ENCODE results near the gene TYMS. TPM values are rescaled to one million over a fixed set of nuclear protein-coding genes. Genes with fewer than 3 reads are reported as not detected.

The TYMS gene
- polyA plus RNA-seq, 3 donors from 2014 or later, result 12.6 to 16.9 (median 14.5) TPM

- no peak for DNase-seq
- Mint-ChIP-seq H3K36me3 (peaks cover 8 to 26% (median 24%) of the 10 kb centered on the region in 3 donors), H3K4me1 (peaks cover 9% of the 10 kb centered on the region in 2 donors), H3K27ac (peak overlapping the region in 2 of 6 donors; percentile 11 to 45), H3K27me3 (ENCODE audit: low read depth in 3 of 3) (peaks cover 0 to 3% (median 0%) of the 10 kb centered on the region in 3 donors), H3K9me3 (no peaks in the 10 kb centered on the region), H3K4me3 (no peak overlapping the region)
Measured at GRCh38 chr18:686339-687111, 29.1 kb downstream of the TYMS start.

- Mint-ChIP-seq H3K4me3 (no peak overlapping the region), H3K27ac (no peak overlapping the region), H3K36me3 (peaks cover 3 to 20% (median 19%) of the 10 kb centered on the region in 3 donors), H3K9me3 (no peaks in the 10 kb centered on the region), H3K4me1 (peaks cover 0 to 2% of the 10 kb centered on the region in 2 donors), H3K27me3 (ENCODE audit: low read depth in 3 of 3) (peaks cover 0 to 2% (median 0%) of the 10 kb centered on the region in 3 donors)
- no peak for DNase-seq
Measured at GRCh38 chr18:688323-688722, 30.9 kb downstream of the TYMS start.

GRCh38 chr18:692824-693223 is 35.4 kb downstream of the TYMS start:
- Mint-ChIP-seq H3K27me3 (ENCODE audit: low read depth in 3 of 3) (peaks cover 0 to 2% (median 0%) of the 10 kb centered on the region in 3 donors), H3K4me3 (no peak overlapping the region), H3K27ac (peak overlapping the region in 1 of 6 donors; percentile 27), H3K4me1 (peaks cover 0 to 2% of the 10 kb centered on the region in 2 donors), H3K36me3 (peaks cover 0 to 17% (median 0%) of the 10 kb centered on the region in 3 donors), H3K9me3 (no peaks in the 10 kb centered on the region)
- no peak for DNase-seq

GRCh38 chr18:693466-694187 is 36.2 kb downstream of the TYMS start:
- Mint-ChIP-seq H3K27ac (peak overlapping the region in 2 of 6 donors; percentile 27 to 40), H3K4me3 (no peak overlapping the region), H3K36me3 (peaks cover 0 to 17% (median 0%) of the 10 kb centered on the region in 3 donors), H3K4me1 (peaks cover 0 to 2% of the 10 kb centered on the region in 2 donors), H3K27me3 (ENCODE audit: low read depth in 3 of 3) (peaks cover 0 to 2% (median 0%) of the 10 kb centered on the region in 3 donors), H3K9me3 (no peaks in the 10 kb centered on the region)
- DNase-seq, result no peak

GRCh38 chr18:697012-697411 is 39.6 kb downstream of the TYMS start:
- no peak for DNase-seq
- peaks cover 0 to 13% (median 4%) of the 10 kb centered on the region in 3 donors for H3K36me3 Mint-ChIP-seq
- peaks cover 0 to under 1% of the 10 kb centered on the region in 2 donors for H3K4me1 Mint-ChIP-seq
- H3K9me3 Mint-ChIP-seq, result no peaks in the 10 kb centered on the region
- H3K27me3 Mint-ChIP-seq (ENCODE audit: low read depth in 3 of 3), result no peaks in the 10 kb centered on the region
- peak overlapping the region in 1 of 6 donors; percentile 20 for H3K27ac Mint-ChIP-seq
- no peak overlapping the region for H3K4me3 Mint-ChIP-seq

- no peak overlapping the region for H3K4me3 Mint-ChIP-seq
- H3K27me3 Mint-ChIP-seq (ENCODE audit: low read depth in 3 of 3), result no peaks in the 10 kb centered on the region
- no peak for DNase-seq
- H3K36me3 Mint-ChIP-seq, result peaks cover 0 to 13% (median 4%) of the 10 kb centered on the region in 3 donors
- H3K9me3 Mint-ChIP-seq, result no peaks in the 10 kb centered on the region
- H3K4me1 Mint-ChIP-seq, result peaks cover under 1 to 2% of the 10 kb centered on the region in 2 donors
- H3K27ac Mint-ChIP-seq, result peak overlapping the region in 1 of 6 donors; percentile 14
Measured at GRCh38 chr18:697800-698199, 40.3 kb downstream of the TYMS start.

- Mint-ChIP-seq H3K9me3 (no peaks in the 10 kb centered on the region), H3K27ac (peak overlapping the region; percentile 13 to 84 (median 53)), H3K27me3 (ENCODE audit: low read depth in 3 of 3) (peaks cover 0 to under 1% (median 0%) of the 10 kb centered on the region in 3 donors), H3K36me3 (peaks cover 4 to 25% (median 8%) of the 10 kb centered on the region in 3 donors), H3K4me1 (peaks cover 6 to 7% of the 10 kb centered on the region in 2 donors), H3K4me3 (no peak overlapping the region)
- no peak for DNase-seq
Measured at GRCh38 chr18:703213-703967, 45.9 kb downstream of the TYMS start.

GRCh38 chr18:706405-706804 is 49.0 kb downstream of the TYMS start:
- Mint-ChIP-seq H3K27me3 (ENCODE audit: low read depth in 3 of 3) (peaks cover 0 to 6% (median 2%) of the 10 kb centered on the region in 3 donors), H3K4me3 (no peak overlapping the region), H3K9me3 (peaks cover 0 to 2% (median 0%) of the 10 kb centered on the region in 6 donors), H3K36me3 (peaks cover 0 to 31% (median 11%) of the 10 kb centered on the region in 3 donors), H3K4me1 (peaks cover 24 to 31% of the 10 kb centered on the region in 2 donors), H3K27ac (peak overlapping the region in 4 of 6 donors; percentile 13 to 74 (median 47))
- DNase-seq, result no peak

GRCh38 chr18:708096-708495 is 50.6 kb downstream of the TYMS start:
- Mint-ChIP-seq H3K9me3 (peaks cover 0 to 2% (median 0%) of the 10 kb centered on the region in 6 donors), H3K4me3 (no peak overlapping the region), H3K36me3 (peaks cover 0 to 28% (median 11%) of the 10 kb centered on the region in 3 donors), H3K27me3 (ENCODE audit: low read depth in 3 of 3) (peaks cover 5 to 19% (median 15%) of the 10 kb centered on the region in 3 donors), H3K27ac (peak overlapping the region in 3 of 6 donors; percentile 55 to 94 (median 90)), H3K4me1 (peaks cover 25 to 32% of the 10 kb centered on the region in 2 donors)
- DNase-seq, result no peak

GRCh38 chr18:709771-710170 is 52.3 kb downstream of the TYMS start:
- peak overlapping the region in 5 of 6 donors; percentile 52 to 94 (median 81) for H3K27ac Mint-ChIP-seq
- peaks cover 0 to 21% (median 11%) of the 10 kb centered on the region in 3 donors for H3K36me3 Mint-ChIP-seq
- H3K9me3 Mint-ChIP-seq, result peaks cover 0 to 2% (median 0%) of the 10 kb centered on the region in 6 donors
- H3K27me3 Mint-ChIP-seq (ENCODE audit: low read depth in 3 of 3), result peaks cover 5 to 20% (median 17%) of the 10 kb centered on the region in 3 donors
- peaks cover 24 to 31% of the 10 kb centered on the region in 2 donors for H3K4me1 Mint-ChIP-seq
- DNase-seq, result no peak
- H3K4me3 Mint-ChIP-seq, result peak overlapping the region in 3 of 5 donors; percentile 10 to 52 (median 38)

- Mint-ChIP-seq H3K4me1 (peaks cover 22 to 31% of the 10 kb centered on the region in 2 donors), H3K4me3 (peak overlapping the region; percentile 42 to 91 (median 87)), H3K27ac (peak overlapping the region; percentile 88 to 98 (median 96)), H3K36me3 (peaks cover 0 to 13% (median 4%) of the 10 kb centered on the region in 3 donors), H3K27me3 (ENCODE audit: low read depth in 3 of 3) (peaks cover 5 to 20% (median 17%) of the 10 kb centered on the region in 3 donors), H3K9me3 (peaks cover 0 to 2% (median 0%) of the 10 kb centered on the region in 6 donors)
- DNase-seq, result no peak
Measured at GRCh38 chr18:710418-711300, 53.2 kb downstream of the TYMS start.

- peak overlapping the region; percentile 82 to 91 (median 90) for H3K4me3 Mint-ChIP-seq
- peaks cover 22 to 31% of the 10 kb centered on the region in 2 donors for H3K4me1 Mint-ChIP-seq
- peaks cover 0 to 9% (median 4%) of the 10 kb centered on the region in 3 donors for H3K36me3 Mint-ChIP-seq
- H3K27ac Mint-ChIP-seq, result peak overlapping the region; percentile 88 to 98 (median 96)
- peaks cover 5 to 20% (median 17%) of the 10 kb centered on the region in 3 donors for H3K27me3 Mint-ChIP-seq (ENCODE audit: low read depth in 3 of 3)
- no peak for DNase-seq
- H3K9me3 Mint-ChIP-seq, result peaks cover 0 to 2% (median 0%) of the 10 kb centered on the region in 6 donors
Measured at GRCh38 chr18:711310-711656, 53.8 kb downstream of the TYMS start.
